Neural progenitor cell (in vitro differentiated cells): ENCODE data around the gene PCLO.

Experiments
- CTCF ChIP-seq: fragments of 200-600 bp; sonication (generic); IDR thresholded peaks from 2 replicates; pipeline ENCODE4 v1.5.1; 2017; ENCODE audit warnings: antibody characterized with exemption, mild to moderate bottlenecking
- EZH2 ChIP-seq: fragments of 200-600 bp; sonication (generic); IDR thresholded peaks from 2 replicates; pipeline ENCODE4 v1.6.1; 2017; ENCODE audit warnings: antibody characterized with exemption, mild to moderate bottlenecking, moderate library complexity

- TF ChIP-seq EZH2 (no peak), CTCF (no peak)
Measured at GRCh38 chr7:83096065-83096580, 66.6 kb downstream of the PCLO start.
